Stimulated activated CD8-positive, alpha-beta memory T cell treated with anti-CD3 and anti-CD28 coated beads, Interleukin-4, amount 100 ng/mL, for 48 hours (primary cell): ENCODE measurements around the gene NMNAT2.

ENCODE experiments used
- DNase-seq: peaks from one replicate; pipeline ENCODE4 v3.0.0-alpha.2; 2020

The NMNAT2 gene

DNA sequence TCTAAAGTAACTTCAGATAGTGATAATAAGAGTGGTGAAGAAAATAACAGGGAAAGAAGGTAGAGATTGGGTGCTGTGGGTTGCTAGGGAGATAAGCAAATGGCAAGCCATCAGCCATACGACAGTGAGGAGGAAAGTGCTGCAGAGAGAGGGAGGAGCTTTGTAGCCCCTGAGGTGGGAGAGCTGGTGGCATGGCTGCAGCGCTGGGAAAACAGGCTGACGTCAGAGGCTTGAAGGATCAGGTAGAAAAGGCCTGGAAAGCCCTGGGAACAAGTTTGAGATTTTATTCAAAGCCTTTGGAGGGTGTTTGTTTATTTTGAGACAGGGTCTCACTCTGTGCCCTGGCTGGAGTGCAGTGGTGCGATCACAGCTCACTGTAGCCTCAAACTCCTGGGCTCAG is 109.5 kb downstream of the NMNAT2 start:
- DNase-seq = no peak

DNA sequence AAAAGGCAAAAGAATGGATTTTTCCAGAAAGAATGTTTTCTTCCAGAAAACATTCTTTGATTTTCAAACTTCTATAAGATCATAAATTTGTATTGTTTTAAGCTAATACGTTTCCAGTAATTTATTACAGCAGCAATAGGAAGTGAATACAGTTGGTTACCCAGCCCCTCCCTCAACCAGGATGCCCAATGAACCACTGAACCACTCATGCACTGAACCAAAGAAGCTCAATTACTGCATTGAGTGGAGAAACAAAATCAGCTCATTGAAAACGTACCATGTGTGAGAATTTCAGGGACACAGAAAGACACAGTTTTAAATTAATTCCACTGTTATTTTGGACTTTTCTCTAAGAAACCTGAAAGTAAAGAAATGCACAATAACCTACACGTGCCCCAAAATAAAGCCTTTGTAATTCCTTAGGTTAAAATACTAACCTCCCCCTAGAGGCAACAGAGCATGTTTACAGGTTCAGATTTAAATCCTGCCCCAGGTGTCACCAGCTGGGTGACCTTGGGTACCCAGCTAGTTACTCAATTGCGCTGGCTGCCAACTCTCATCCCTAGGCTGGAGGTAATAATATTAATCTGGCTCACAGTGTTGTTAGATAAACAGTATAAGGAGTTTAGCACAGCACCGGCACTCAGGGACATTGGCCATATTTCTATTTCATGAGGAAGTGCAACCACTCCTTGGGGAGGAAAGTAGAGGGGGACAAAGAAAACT is 111.7 kb downstream of the NMNAT2 start:
- DNase-seq = no peak

DNA sequence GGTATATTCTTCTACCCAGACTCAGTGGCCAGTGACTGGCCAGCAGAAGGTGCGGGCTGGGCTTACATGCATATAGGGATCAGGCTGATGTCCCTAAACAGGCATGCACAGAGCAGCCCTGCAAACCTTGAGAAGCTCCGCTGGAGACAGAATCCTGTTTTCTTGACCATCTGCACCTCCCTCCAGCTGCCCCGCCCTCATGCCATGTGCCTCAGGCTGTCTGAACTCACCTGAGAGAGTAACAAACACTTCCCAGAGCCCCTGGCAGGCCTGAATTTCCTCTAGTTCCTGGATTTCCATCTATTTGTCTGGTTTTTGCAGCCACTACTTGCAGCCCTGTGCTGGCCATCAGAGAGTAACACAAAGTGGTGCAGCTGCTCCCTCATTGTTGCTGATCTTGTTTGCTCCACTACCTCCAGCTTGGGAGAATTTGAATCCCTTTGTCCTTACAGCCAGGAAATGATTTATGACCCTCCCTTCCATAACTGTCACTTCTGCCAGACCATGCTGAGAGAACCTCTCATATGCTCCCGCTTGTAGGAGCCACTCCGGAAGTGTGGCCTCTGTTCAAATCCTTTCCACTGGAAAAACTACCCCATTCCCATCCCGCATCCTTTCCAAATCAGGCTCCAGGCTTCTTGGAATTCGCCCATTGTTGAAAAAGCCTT is 113.6 kb downstream of the NMNAT2 start:
- DNase-seq = no peak

DNA sequence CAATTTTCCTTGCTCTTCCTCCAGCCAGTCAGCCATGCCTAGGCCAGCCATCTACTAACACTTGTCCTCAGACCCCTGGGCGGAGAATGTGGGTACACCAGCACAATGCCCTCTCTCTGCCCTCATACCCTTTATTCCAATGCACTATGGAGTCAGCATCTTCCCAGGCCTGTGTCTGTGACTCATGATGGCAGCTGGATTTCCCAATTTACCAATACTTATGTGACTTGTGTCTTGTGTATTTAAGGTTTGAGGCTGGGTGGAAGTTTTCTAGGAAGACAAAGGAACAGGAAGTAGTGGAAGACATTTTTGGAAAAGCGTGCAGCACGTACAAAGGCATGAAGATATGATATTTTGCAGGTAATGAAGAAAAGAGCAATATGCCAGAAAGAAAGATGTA is 114.3 kb downstream of the NMNAT2 start:
- DNase-seq = no peak

DNA sequence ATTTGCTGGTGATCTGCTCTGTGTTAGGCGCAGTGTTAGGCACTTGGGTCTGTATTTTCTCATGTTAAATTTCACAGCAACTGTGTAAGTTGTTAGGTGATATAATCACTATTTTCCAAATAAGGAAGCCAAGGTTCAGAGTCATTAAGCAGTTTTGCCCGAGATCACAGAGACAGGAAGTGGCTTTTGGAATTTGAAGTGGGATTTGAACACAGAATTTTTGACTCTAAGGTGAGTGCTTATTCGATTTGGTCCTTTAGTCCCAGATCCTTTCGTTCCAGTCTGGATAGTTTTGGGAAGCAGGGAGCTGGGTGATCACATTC is 114.9 kb downstream of the NMNAT2 start:
- no peak for DNase-seq

DNA sequence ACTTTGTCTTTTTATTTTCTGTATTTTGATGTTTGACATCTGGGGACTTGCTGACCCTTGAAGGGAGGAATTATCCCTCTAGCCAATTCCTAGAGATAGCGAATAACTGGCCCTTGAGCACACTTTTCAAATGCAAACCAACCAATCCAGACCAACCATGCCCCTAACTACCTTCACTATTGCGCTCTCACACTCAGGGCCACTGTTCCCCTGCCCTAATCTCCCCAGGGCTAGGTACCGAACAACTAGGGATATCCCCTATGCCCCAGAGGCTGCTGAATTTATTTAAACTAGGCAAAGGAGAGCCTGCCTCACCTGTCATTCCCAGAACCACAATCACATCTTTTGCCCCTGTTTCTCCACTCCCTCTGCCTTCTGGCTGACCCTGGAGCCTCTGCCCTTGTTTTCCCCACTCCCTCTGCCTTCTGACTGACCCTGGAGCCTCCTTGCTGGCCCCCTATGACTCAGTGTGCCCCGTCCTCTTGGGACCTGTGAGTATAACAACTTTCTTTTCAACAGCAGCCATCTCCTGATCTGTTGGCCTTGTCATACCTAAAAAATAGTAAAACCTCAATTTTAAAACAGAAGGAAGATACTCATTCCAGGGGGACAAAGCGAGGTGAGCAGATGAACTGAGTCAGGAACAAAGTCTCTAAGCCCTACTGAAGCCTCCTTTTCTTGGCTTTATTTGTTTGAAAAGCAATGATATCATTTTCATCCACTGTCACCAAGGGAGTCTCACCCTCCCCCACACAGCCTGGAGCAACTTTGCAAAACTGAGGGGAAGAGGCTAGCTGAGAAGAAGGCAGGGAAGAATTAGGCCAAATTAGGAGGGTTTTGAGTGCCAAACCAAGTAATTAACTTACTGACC is 115.5 kb downstream of the NMNAT2 start:
- DNase-seq = no peak

DNA sequence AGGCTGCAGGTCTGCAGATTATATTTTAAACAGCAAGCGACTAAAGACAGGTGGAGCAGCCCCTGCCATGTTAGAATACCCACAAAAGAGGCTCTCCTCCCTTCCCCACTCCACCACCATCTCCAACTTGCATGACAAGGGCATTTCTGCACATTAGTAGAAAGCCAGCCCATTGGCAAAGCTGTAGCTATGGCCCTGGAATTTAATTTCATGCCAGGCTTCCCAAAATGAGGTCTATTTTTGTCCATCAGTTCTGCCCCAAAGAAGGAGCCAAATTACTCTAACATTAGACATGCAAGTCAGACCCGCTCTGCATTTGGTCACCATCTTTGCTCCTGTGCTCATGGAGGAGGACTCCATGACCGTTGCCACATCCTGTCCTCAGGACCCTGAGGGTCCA is 116.9 kb downstream of the NMNAT2 start:
- DNase-seq = no peak

DNA sequence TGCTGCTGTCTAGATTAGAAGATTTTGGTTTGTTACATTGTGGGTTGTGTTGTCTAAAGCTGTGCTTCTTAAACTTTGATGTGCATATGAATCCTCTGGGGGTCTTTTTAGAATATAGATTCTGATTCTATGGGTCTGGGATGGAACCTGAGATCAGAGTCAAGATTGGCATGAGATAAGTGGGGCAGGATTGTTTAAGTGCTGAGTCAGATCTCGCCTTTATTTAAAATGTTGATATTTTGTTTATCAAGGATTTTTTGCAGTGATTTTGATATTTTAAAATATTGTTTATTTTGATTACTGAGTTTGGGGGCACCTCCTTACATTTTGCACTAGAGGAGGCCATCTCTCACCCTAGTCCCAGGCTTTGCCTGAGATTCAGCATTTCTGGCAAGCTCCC is 117.4 kb downstream of the NMNAT2 start:
- DNase-seq = no peak

DNA sequence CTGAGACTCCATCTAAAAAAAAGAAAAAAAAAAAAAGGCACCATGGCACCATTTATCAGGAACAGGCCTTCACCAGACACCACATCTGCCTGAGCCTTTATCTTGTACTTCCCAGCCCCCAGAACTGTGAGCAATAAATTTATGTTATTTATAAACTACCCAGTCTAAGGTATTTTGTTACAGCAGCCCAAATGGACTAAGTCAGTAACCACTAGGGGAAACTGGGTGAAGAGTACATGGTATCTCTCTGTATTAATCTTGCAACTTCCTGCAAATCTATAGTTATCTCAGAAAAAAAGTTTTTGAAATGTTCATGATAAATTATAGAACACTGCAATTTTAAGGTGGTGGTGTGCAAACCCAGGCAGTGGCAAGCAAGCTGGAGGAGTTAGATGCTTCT is 117.8 kb downstream of the NMNAT2 start:
- no peak for DNase-seq

DNA sequence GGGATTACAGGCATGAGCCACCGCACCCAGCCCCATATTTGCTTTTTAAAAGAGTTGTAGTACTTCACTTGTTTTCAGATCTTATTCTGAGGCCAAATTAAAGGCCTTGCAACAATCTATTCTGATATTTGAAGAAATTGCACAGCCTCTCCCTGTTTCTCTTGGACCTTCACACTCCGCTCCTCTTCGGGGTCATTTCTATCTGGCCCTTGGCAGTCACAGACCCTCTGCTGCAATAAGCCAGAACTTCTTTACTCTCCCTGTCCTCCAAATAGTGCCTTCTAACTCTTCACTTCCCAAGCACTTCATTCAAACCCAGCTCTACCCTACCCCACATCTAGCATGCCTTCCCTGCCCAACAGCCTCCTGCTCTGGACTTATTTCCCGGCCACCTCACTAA is 121.4 kb downstream of the NMNAT2 start:
- DNase-seq = no peak

DNA sequence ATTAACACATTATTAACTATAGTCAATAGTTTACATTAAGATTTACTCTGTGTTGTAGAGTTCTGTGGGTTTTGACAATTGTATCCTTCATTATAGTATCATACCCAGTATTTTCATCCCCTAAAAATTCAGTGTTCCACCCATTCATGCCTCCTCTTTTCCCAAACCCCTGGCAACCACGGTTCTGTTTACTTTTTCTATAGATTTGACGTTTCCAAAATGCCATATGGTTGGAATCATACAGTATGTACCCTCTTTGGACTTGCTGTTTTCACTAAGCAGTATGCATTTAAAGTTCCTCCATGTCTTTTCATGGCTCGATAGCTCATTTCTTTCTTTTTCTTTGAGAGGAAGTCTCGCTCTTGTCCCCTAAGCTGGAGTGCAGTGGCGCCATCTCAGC is 122.7 kb downstream of the NMNAT2 start:
- no peak for DNase-seq

DNA sequence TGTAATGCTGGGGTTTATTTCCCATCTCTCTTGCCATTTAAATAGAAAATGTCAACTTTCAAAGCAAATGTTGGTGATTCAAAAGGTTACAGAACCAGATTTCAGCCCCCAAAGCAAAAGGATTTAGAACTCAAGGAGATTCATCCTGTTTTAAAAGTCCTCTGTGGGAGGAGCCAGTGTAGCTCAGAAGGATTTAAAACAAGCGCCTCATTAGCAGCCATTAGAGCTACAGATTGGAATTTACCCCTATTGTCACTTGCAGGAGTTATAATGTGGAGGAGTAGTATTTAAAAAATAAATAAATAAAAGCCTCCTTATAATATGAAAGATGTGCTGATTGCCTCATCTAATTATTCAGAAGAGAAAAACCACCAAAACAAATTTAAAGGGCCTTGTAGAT is 124.3 kb downstream of the NMNAT2 start:
- DNase-seq = no peak

DNA sequence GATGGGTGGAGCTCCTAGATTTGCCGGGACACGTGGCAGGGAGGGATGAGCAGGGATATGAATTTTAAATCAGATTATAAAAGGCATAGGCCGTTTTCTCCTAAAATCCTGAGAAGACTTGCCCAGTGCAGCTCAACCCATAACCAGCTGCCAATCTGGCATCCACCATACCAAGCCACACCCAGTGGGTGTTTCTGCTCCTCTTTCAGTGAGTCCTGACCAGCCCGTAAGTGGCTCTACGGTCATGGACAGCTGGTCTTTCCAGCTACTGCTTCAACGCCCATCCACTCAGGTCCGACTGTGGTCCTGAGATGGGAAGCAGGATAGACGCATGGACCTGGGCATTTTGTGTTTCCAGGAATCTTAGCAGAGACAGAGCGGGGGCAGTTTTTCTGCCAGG is 124.9 kb downstream of the NMNAT2 start:
- no peak for DNase-seq

DNA sequence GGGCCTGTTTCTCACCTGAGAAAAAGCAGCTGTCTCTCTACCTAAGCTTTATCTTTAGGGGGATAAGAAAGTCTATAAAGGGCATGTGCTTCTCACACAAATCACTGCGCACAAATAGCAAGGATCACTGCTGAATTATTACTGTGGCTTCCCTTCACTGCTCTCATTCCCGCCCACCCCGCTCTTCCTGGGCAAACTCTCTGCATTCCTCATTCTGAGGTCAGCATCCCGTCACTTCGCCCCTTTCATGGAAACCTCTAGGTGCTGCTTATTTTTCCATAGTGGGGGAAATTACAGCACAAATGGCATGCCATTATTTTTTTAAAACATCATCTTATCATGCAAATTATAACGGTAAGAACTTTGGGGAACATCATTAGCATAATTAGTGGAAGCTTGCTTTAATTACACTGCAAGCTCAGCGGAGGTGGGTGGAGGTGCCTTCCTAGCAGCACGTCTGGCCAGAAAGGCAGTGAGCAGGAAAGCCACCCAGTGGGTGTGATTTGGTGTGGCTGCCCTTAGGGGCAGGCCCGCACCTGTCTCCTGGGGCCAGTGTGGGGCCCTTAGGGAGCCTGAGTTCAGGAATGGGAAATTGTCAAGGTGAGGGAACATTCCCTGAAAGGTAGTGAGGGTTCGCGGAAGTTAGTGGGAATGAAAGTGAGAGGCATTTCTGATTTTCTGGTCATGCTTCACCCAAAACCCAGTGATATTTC is 126.2 kb downstream of the NMNAT2 start:
- no peak for DNase-seq

DNA sequence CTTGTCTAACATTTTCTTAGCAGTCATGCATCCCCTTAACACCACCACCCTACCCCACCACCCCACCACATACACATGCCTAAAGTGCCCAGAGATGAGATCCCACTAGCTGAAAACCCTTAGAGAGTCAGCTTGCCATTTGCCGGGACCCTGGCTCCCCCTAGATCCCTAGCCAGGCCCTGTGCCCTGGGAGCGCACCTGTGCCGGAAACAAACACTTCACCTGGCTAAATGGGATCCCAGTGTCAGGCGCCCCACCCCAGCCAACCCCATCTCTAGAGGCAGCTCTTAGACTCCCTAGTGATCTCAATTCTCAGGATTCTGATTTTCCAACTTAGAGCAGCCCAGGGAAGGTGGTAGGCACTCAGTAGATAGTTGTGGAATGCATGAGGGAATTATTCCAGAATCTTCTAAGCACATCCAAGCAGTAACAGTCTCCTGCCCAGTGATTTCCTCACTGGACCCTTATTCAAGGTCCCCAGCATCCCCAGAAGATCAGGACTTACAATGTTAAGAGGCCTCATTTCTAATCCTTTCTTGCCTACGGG is 126.9 kb downstream of the NMNAT2 start:
- no peak for DNase-seq

DNA sequence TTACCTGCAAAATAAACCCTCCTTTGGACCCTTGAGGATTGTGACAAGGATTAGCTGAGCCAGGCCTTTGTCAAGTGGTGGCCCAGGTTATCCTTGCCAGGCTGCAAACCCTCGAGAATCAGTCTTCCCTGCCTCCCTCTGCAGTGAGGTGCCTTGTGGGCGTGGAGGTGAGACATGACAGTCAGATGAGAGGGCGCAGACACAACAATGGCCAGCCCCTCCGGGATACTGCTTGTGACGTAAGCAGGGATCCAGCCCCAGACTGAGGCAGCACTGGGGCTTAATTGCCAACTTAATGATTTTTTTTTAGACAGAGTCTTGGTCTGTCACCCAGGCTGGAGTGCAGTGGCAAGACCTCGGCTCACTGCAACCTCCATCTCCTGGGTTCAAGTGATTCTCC is 127.6 kb downstream of the NMNAT2 start:
- no peak for DNase-seq

DNA sequence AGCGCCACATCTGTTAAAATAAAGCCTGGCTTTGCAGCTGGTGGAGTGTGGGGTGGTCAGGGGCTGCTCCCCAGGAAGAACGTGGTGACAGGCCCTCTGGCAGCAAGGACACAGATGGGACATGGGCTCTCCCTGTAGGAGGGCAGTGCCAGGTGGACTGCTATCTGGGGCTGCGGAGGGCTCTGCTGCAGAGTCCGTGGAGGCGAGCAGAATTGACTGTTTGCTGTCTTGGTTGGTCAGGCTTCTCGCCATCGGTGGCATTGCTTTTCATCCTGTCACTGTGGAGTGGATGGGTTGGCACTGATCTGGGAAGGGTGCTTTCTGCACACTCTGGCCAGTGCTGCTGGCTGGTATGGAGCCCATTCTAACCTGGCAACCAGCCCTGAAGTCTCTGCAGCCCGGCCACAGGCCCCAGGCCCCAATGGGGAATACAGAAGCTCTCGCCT is 129.1 kb downstream of the NMNAT2 start:
- DNase-seq = no peak

DNA sequence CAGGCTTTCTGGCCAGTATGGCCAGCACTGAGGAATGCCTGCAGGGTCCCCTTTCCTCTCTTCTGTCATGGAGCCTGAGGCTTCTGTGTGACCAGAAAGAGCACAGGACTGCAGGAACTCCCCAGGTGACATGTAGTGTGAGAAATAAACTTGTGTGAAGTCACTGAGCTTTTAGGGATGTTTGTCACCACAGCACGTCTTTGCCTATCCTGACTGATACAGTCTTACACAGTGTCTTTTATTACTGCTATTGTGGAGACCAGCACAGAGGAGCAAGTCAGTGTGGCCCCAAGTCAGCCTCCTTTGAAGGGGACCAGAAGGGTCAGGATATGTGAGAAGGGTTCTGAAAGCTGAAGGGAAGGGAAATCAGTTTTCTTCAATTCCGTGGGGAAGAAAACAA is 129.6 kb downstream of the NMNAT2 start:
- no peak for DNase-seq

DNA sequence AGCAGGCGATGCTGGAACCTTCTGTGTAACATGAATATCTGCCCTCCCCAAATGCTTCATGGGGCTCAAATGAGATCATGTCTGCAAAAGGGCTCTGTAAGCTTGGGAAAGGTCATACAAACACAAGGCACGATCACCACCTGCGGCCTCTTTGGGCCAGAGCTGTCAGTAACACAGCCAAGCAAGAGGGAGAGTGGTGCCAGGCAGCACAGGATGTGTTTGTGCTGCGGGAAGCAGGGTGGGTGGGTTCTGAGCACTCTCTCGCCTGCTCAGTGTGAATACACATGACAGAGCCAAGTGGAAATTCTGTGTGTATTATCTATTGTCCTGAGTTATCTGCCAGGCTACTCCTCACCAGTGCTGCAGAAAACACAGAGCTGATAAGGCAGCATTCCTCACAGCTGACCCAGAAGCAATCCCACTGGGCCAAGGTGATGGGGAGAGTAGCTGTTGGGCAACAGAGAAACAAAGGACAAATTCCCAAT is 130.9 kb downstream of the NMNAT2 start:
- DNase-seq = no peak

DNA sequence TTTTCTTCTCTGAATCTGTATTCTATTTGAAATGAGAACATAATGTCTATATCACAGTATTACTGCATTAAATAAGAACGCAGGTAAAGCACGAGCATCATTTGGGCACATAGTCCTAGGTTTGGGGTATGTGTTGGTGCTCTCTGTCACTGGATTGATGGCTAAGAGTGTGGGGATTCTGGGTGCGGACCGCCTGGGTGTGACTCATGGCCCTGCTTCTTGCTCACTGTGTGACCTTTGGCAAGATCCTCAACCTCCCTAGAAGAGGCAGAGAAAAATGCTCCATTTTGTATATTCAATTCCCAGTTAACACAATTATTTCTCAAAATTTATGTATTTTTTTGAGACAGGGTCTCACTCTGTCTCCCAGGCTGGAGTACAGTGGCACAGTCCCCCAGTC is 132.4 kb downstream of the NMNAT2 start:
- DNase-seq = no peak

DNA sequence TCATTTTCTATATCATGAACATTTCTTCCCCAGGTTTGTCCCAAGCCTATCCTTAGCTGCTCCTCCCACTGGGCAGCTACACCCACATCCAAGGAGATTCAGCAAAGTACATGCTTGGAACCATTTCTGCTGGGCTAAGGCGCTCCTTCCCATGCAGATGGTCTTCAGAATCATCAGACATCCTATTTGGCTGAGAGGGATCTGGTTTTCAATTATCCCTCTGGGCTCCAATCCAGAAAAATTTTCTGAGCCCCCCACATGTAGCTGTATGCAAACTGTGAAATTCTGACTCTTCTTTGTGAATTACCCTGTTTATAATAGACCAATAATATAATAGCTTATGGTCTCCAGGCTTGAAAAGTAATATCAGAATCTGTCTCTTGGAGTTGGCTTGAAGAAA is 132.9 kb downstream of the NMNAT2 start:
- no peak for DNase-seq

DNA sequence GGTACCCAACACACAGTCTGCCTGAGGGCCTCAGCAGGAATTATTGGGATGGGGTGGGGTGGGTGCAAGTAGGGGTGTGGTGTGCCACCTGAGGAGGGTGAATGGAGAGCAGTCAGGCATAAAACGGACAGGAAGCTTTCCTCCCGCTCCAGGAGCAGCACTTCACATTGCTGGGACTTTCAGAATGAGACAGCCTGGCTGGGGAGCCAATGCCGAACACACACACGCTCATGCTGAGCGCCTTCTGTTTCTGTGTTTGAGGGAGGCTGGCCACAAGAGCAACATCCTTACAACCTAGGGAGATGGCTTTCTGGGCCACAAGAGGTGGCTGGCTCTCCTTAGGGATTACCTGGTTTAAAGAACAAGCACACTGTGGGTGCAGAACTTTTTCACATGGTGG is 134.1 kb downstream of the NMNAT2 start:
- no peak for DNase-seq

DNA sequence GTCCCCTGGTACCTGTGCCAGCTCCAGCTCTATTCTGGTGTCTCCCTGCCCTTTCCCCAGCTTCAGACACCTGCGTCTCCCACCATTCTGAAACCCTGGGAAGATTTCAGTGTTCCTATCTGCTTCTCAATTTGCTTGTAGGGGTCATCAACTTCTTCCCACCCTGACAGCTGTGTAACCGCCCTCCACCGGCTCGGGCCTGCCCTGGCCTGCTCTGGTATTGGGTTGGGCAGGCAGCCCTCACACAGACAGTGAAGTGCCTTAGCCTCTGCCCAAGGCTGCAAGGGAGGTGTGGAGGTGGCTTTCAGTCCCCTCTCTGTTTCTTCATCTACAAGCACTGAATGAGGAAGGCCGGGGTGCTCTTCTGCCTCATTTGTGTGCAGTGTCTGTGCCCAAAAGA is 134.9 kb downstream of the NMNAT2 start:
- no peak for DNase-seq
